Activated CD8-positive, alpha-beta memory T cell treated with anti-CD3 and anti-CD28 coated beads, Interleukin-2, amount 10 ng/mL, durations not matched to agents 7 days and 5 days (primary cell): ENCODE measurements around the gene PPA1. TPM values are rescaled to one million over a fixed set of nuclear protein-coding genes. Genes with fewer than 3 reads are reported as not detected.
"Not testable (repeated sequence)": the region's sequence is repeated elsewhere in the genome, so short reads cannot be mapped to it uniquely, and the experiment has no call there.

Experiments
- ATAC-seq: fragments of 150-1000 bp; cut with Tn5 transposase; one replicate; pipeline ENCODE4 v1.10.0; 2021; ENCODE audit warnings: moderate library complexity
- CTCF ChIA-PET: fragments of 350-600 bp; sonication (Branson Sonifier 250); formaldehyde crosslinking; loops from one replicate; lab custom pipeline; 2021; ENCODE audit warnings: antibody characterized with exemption; lab: Charles Lee
- DNase-seq: peaks from one replicate; pipeline ENCODE4 v3.0.0-alpha.2; 2020
- H3K27ac Mint-ChIP-seq: one replicate; pipeline ENCODE4 v1.8.0; 2021; ENCODE audit warnings: mild to moderate bottlenecking, mixed read lengths
- H3K27me3 Mint-ChIP-seq: one replicate; pipeline ENCODE4 v1.8.0; 2021; ENCODE audit warnings: mixed read lengths
- H3K36me3 Mint-ChIP-seq: one replicate; pipeline ENCODE4 v1.8.0; 2021; ENCODE audit warnings: mild to moderate bottlenecking, mixed read lengths
- H3K4me1 Mint-ChIP-seq: one replicate; pipeline ENCODE4 v1.8.0; 2021; ENCODE audit warnings: mixed read lengths
- H3K4me3 Mint-ChIP-seq: one replicate; pipeline ENCODE4 v1.8.0; 2021; ENCODE audit warnings: mild to moderate bottlenecking, moderate library complexity, mixed read lengths
- H3K9me3 Mint-ChIP-seq: one replicate; pipeline ENCODE4 v1.8.0; 2022; ENCODE audit warnings: low read depth, mixed read lengths
- total RNA-seq, 2 experiments: library from RNA; stranded (reverse); gene quantifications; one replicate each; pipeline ENCODE4 v1.2.3, GENCODE V29; 2021

The PPA1 gene
- total RNA-seq, 2 experiments from 2014 or later = 157 to 192 TPM

GRCh38 chr10:70192326-70192968 lies 40.8 kb downstream of the PPA1 start:
- ATAC-seq (no peak), DNase-seq (no peak)
- Mint-ChIP-seq H3K27ac (no peak overlapping the region), H3K4me1 (peaks cover 28% of the 10 kb centered on the region), H3K9me3 (no peaks in the 10 kb centered on the region), H3K36me3 (peaks cover 6% of the 10 kb centered on the region), H3K4me3 (no peak overlapping the region), H3K27me3 (no peaks in the 10 kb centered on the region)
- CTCF ChIA-PET = interaction anchor here (0.9 to 2.4 kb wide), 4 partner anchors 22 to 171 kb away, joined by 3 to 9 read pairs (median 4); partner anchors contain the start of gene SAR1A

DNA sequence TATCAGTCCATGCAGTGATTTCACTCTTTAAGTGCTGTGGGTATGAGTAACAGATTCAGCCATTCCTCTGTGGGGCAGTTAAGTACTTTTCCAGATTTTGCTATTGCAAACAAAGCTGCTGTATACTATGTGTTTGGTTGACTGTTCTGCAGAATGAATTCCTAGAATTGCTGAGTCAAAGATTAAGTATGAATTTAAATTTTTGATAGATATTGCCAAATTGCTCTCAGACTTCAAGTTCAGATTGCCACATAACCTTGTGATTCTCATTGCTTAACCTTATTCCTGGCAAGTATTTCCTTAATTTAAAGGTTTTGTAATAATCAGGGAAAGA lies 41.3 kb downstream of the PPA1 start:
- ATAC-seq = no peak
- H3K4me1 Mint-ChIP-seq = peaks cover 22% of the 10 kb centered on the region
- CTCF ChIA-PET = interaction anchor here (0.9 to 2.4 kb wide), 3 partner anchors 24 to 172 kb away, joined by 3 to 9 read pairs (median 4); no protein-coding TSS in a partner anchor

DNA sequence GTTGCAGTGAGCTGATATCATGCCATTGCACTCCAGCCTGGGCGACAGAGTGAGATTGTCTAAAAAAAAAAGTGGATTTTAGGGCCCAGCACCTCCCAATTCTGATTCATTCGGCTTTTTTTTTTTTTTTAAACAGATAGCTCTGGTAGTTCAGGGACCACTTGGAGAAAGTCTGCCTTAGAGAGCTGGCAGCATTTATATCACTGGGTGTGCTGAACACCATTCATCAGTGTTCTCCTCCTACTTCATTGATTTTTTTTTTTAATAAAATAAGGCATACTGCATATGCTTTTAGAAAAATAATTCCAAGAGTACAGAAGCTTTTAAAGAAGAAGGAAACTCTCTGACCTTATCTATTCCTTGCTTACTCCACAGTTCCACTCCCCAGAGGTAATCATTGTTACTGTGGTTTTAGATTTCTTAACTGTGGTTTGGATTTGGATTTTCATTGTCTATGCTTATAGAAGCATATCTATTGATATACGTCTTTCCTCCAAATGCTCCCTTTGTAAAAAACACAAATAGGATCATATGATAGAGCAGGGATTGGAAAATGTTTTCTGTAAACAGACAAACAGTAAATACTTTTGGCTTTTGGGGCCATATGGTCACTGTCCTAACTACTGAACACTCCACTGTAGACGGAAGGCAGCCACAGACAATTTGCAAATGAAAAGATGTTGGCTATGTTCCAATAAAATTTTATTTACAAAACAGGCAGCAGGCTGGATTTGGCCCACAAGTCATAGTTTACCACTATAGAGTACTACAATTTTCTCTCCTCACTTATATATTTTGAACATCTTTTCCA lies 41.9 kb downstream of the PPA1 start:
- ATAC-seq (no peak), DNase-seq (no peak)
- Mint-ChIP-seq H3K27me3 (peaks cover under 1% of the 10 kb centered on the region), H3K9me3 (no peaks in the 10 kb centered on the region), H3K4me3 (no peak overlapping the region), H3K4me1 (peaks cover 18% of the 10 kb centered on the region), H3K27ac (no peak overlapping the region), H3K36me3 (peaks cover 2% of the 10 kb centered on the region)
- CTCF ChIA-PET = interaction anchor here (0.9 to 2.4 kb wide), 5 partner anchors 16 to 188 kb away, joined by 3 to 9 read pairs (median 4); no protein-coding TSS in a partner anchor

More for the DNA sequence above, 41.3 kb downstream of the PPA1 start:
- no peak for DNase-seq
- H3K9me3 Mint-ChIP-seq = no peaks in the 10 kb centered on the region
- no peak overlapping the region for H3K4me3 Mint-ChIP-seq
- no peak overlapping the region for H3K27ac Mint-ChIP-seq
- H3K27me3 Mint-ChIP-seq = no peaks in the 10 kb centered on the region
- H3K36me3 Mint-ChIP-seq = peaks cover 4% of the 10 kb centered on the region

DNA sequence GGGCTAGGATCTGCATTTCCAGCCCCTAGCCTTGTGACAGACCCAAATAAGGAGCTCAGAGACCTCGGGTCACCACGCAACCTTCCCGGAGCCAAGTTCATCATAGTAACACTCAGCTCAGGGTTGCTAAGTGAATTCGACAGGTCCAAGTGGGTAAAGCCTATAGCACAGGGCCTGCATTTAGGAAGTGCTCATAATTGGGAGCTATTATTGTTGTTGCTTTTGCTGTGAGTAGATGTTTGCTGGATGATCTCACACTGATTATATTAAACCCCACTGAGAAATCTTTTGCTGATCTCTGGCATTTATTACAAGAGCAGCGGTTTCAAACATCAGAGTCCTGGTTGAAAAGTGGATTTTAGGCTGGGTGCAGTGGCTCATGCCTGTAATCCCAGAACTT lies 42.6 kb downstream of the PPA1 start:
- no peaks in the 10 kb centered on the region for H3K9me3 Mint-ChIP-seq
- H3K4me3 Mint-ChIP-seq = no peak overlapping the region
- CTCF ChIA-PET = interaction anchor here (0.8 to 2.4 kb wide), 6 partner anchors 15 to 189 kb away, joined by 3 to 9 read pairs (median 4); partner anchors contain the start of gene TYSND1
- no peak overlapping the region for H3K27ac Mint-ChIP-seq
- no peak for ATAC-seq
- H3K36me3 Mint-ChIP-seq = peaks cover 2% of the 10 kb centered on the region
- H3K4me1 Mint-ChIP-seq = peaks cover 17% of the 10 kb centered on the region
- no peak for DNase-seq
- H3K27me3 Mint-ChIP-seq = peaks cover 3% of the 10 kb centered on the region

DNA sequence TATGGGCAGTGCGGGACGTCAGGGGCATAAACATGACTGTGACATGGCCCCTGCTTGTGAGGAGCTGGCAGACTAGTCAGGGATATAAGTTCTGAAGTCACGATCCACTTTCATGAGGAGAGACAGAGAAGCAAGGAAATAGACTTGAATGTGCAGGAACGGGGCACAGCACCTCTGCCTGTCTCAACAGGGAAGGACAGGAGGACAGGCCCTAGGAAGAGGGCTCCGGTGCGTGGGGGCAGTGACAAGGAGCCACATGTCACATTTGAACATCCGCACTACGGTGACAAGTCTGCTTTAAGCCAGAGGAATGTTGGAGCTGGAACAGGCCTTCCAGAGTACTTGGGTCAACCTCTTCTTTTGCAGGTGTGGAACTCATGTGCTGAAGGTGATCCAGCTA lies 43.1 kb downstream of the PPA1 start:
- Mint-ChIP-seq H3K4me3 (no peak overlapping the region), H3K9me3 (no peaks in the 10 kb centered on the region), H3K27ac (no peak overlapping the region), H3K36me3 (peaks cover 2% of the 10 kb centered on the region), H3K27me3 (peaks cover 3% of the 10 kb centered on the region), H3K4me1 (peaks cover 17% of the 10 kb centered on the region)
- DNase-seq (no peak), ATAC-seq (no peak)
- CTCF ChIA-PET = interaction anchor here (0.8 to 2.4 kb wide), 6 partner anchors 15 to 189 kb away, joined by 3 to 9 read pairs (median 4); partner anchors contain the start of gene TYSND1

- Mint-ChIP-seq H3K4me1 (peaks cover 17% of the 10 kb centered on the region), H3K27ac (no peak overlapping the region), H3K4me3 (no peak overlapping the region), H3K36me3 (no peaks in the 10 kb centered on the region), H3K27me3 (peaks cover 4% of the 10 kb centered on the region), H3K9me3 (no peaks in the 10 kb centered on the region)
- DNase-seq (no peak), ATAC-seq (no peak)
- CTCF ChIA-PET = no interaction called here
Observed at GRCh38 chr10:70188768-70189167, 44.5 kb downstream of the PPA1 start.

DNA sequence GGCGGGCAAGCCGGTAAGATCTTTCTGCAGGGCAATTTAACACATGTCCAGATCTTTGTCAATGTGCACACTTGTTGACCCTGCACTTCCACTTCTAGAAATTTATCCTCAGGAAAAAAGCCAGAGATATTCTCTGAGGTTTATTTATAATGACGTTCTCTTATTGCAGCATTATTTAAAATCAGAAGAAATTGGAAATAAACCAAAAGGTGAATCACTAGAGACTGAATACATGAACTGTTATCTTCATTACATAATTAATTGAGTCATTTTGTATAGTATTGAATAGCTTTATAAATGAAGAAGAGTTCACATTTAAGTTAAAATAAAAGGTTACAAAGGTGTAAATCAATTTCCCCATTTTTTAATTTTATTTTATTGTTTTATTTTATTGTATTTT lies 46.7 kb downstream of the PPA1 start:
- Mint-ChIP-seq H3K4me3 (no peak overlapping the region), H3K27ac (no peak overlapping the region), H3K4me1 (peaks cover 8% of the 10 kb centered on the region), H3K27me3 (peaks cover 14% of the 10 kb centered on the region), H3K9me3 (no peaks in the 10 kb centered on the region), H3K36me3 (no peaks in the 10 kb centered on the region)
- ATAC-seq (no peak), DNase-seq (no peak)
- CTCF ChIA-PET = no interaction called here

GRCh38 chr10:70186090-70186489 lies 47.1 kb downstream of the PPA1 start:
- CTCF ChIA-PET = no interaction called here
- Mint-ChIP-seq H3K4me3 (no peak overlapping the region), H3K27ac (no peak overlapping the region), H3K9me3 (no peaks in the 10 kb centered on the region), H3K27me3 (peaks cover 14% of the 10 kb centered on the region), H3K36me3 (no peaks in the 10 kb centered on the region), H3K4me1 (peaks cover 6% of the 10 kb centered on the region)
- ATAC-seq (no peak), DNase-seq (no peak)

GRCh38 chr10:70183304-70183703 lies 49.9 kb downstream of the PPA1 start:
- H3K27me3 Mint-ChIP-seq = peaks cover 16% of the 10 kb centered on the region
- no peaks in the 10 kb centered on the region for H3K4me1 Mint-ChIP-seq
- no peak for DNase-seq
- no peak overlapping the region for H3K4me3 Mint-ChIP-seq
- no peak overlapping the region for H3K27ac Mint-ChIP-seq
- H3K36me3 Mint-ChIP-seq = no peaks in the 10 kb centered on the region
- ATAC-seq = no peak
- CTCF ChIA-PET = no interaction called here
- peaks cover 3% of the 10 kb centered on the region for H3K9me3 Mint-ChIP-seq

GRCh38 chr10:70179209-70179608 lies 54.0 kb downstream of the PPA1 start:
- DNase-seq, H3K4me3 Mint-ChIP-seq, H3K27ac Mint-ChIP-seq, H3K36me3 Mint-ChIP-seq, H3K4me1 Mint-ChIP-seq, H3K9me3 Mint-ChIP-seq, ATAC-seq, CTCF ChIA-PET: not testable (repeated sequence)
- peaks cover 13% of the 10 kb centered on the region for H3K27me3 Mint-ChIP-seq

- CTCF ChIA-PET = no interaction called here
- peaks cover 8% of the 10 kb centered on the region for H3K27me3 Mint-ChIP-seq
- no peak overlapping the region for H3K4me3 Mint-ChIP-seq
Observed at GRCh38 chr10:70178139-70178725, 55.0 kb downstream of the PPA1 start.

DNA sequence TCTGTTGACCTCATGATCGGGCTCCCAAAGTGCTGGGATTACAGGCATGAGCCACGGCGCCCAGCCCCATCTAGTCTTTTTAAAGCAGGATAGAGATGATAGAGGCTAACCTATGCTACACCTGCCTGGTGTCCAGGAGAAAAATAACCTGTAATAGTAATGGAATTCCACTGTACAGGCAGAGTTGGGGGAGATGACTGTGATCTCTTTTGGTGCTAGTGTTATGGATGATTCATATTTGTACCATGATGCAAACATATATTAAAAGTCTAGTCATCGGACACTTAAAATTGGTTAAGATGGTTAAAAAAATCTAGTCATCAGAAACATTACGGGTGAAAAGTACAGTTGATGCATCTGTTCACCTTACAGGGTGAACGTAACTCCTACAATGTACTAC lies 56.8 kb downstream of the PPA1 start:
- no peak overlapping the region for H3K27ac Mint-ChIP-seq
- H3K4me3 Mint-ChIP-seq = no peak overlapping the region
- peaks cover 3% of the 10 kb centered on the region for H3K9me3 Mint-ChIP-seq
- H3K36me3 Mint-ChIP-seq = no peaks in the 10 kb centered on the region
- ATAC-seq = no peak
- H3K27me3 Mint-ChIP-seq = peaks cover 2% of the 10 kb centered on the region
- no peak for DNase-seq
- CTCF ChIA-PET = interaction anchor here (0.5 to 2.1 kb wide), 3 partner anchors 9 to 19 kb away, joined by 3 to 6 read pairs (median 3); no protein-coding TSS in a partner anchor
- peaks cover 29% of the 10 kb centered on the region for H3K4me1 Mint-ChIP-seq

More at GRCh38 chr10:70178139-70178725, 55.0 kb downstream of the PPA1 start:
- DNase-seq = no peak
- Mint-ChIP-seq H3K4me1 (peaks cover 16% of the 10 kb centered on the region), H3K36me3 (no peaks in the 10 kb centered on the region), H3K9me3 (peaks cover 3% of the 10 kb centered on the region), H3K27ac (no peak overlapping the region)
- ATAC-seq = no peak

- H3K27me3 Mint-ChIP-seq = peaks cover 2% of the 10 kb centered on the region
- H3K4me3 Mint-ChIP-seq = no peak overlapping the region
- H3K36me3 Mint-ChIP-seq = no peaks in the 10 kb centered on the region
- no peak for DNase-seq
- peaks cover 33% of the 10 kb centered on the region for H3K4me1 Mint-ChIP-seq
- peaks cover 3% of the 10 kb centered on the region for H3K9me3 Mint-ChIP-seq
- CTCF ChIA-PET = interaction anchor here (1.1 to 2.1 kb wide), 4 partner anchors 10 to 189 kb away, joined by 3 to 13 read pairs (median 4); partner anchors contain the start of gene TYSND1
- no peak for ATAC-seq
- H3K27ac Mint-ChIP-seq = no peak overlapping the region
Observed at GRCh38 chr10:70175516-70175915, 57.7 kb downstream of the PPA1 start.
